GM19328 (cell line): Measurements from ENCODE around the gene TPMT.

Source experiments
- ATAC-seq: cut with Tn5 transposase; IDR thresholded peaks from one replicate; pipeline ENCODE4 v1.9.1; 2021; ENCODE audit warnings: mild to moderate bottlenecking, moderate library complexity; ENCODE audit not compliant: unreplicated experiment

TPMT gene

DNA sequence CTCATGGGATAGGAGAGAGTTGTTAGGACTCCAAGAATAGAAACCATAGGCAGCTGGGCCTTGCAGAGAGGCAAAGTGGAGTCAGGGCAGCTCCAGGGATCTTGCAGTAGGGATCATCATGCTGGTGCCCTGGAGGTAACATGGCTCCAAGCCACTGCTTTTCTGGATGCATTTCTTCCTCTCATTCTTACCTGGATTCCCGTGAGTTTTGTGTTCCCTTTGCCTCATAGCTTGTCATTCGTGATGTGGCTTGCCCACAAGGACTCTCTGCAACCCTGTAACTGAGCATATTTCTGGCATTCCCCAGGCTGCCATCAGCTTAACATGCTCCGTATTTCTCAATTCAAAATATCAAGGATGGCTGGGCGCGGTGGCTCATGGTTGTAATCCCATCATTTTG, 37.7 kb downstream of the TPMT start:
- ATAC-seq = no peak

DNA sequence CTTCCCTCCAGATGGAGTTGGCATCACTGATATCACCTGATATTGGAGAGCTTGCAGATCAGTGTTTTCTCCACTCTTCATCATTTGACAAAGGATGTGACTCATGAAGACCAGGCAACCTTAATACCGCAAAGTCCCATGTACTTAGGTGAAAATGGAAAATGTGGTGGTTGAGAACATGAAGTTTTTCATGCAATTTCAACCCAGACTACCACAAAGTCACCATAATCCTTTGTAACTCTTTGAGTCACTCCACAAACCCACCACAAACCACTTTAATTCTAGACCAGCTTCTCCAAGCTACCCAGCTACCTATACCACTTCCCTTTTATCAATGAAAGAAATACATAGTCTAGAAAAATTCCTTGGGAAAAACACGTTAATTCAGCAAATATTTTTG, 39.5 kb downstream of the TPMT start:
- ATAC-seq = no peak

DNA sequence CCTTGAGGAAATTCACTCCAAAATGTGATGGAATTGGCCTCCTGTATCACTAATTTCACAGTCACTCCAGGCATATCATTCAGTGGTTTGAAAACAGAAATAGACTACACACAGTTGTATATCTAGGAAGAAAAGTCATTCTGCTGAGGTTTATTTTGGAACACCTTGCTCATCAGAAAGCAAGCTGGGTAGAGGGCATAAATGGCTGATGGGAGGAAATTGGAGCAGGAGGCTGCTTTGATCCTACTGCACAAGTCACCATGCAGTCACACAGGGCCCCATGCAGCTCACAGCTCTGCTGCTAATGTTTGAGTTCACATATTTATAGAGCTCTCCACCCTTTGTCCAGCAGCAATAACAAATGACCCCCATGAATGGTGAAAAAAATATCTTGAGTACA, 44.7 kb downstream of the TPMT start:
- ATAC-seq = no peak

DNA sequence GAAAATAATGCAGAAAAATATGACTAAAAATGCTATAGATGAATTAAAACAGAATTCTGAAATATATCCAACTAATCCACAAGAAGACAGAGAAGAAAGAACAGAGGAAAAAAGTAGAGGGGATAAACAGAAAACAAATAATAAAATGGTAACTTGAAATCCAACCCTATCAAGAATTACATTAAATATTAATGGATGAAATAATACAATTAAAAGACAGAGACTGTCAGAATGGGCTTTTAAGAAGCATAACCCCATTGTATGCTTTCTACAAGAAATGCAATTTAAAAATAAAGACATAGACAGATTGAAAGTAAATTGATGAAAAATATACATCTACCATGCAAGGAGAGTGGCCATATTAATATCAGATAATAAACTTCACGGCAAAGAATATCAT, 47.8 kb downstream of the TPMT start:
- ATAC-seq = no peak

DNA sequence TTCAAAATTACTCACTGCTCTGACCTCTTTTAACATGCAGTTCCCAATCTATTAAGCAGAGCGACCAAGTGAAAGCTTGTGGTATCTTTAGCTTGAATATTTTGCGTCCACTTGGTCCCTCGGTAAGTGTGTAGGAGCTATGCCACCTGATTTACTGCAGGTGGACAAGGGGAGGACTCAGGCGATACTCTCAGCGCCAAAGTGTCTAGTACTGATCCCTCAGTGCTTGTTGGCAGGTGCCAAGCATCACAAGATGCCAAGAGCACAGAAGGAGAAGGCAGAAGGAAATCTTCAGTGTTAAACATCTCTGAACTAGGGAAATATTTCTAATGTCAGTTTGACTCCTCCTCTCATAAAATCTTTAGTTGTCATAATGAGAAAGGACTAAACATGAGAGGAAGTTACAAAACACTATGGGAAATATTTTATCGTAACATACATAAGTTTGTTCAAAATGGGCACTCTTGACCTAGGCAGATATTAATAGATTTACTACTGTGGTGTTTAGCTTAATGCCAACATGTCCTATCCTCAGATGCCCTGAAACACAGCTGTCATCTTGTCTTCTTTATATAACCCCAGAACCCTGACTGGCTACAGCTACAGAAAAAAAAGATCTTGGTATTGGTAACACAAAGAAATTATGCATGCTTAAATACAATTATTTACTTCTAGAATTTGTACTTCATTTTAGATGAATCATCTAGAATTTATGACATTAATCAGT, 51.9 kb downstream of the TPMT start:
- no peak for ATAC-seq

DNA sequence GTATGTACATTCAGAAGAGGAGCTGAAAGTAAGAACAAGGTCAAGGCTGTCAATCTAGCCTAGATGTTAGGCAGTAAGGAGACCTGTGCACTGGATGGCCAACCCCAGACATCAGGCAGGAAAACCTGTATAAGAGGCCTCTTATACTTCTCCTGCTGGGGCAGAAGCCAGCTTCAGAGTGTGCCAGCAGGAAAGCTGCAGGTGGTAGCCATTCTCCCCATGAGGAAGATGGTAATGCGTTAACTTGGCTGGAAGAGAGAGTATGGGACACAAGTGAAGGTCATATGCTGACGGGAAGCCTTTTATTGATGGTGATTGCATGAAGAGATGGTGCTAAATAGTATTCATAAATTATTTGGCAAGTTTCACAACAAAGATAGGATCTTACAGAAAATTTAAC, 53.0 kb downstream of the TPMT start:
- no peak for ATAC-seq

DNA sequence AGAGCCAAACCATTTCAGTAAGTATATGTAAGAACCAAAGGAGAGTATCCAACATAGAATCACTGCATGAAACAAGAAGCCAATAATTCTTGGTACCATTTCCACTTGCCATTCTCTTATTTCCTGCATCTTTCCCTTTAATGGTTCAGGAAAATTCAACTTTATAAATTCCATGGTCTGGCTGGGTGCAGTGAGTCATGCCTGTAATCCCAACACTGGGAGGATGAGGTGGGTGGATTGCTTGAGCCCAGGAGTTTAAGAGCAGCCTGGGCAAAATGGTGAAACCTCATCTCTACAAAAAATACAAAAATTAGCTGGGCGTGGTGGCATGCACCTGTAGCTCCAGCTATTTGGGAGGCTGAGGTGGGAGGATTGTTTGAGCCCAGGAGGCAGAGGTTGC, 53.6 kb downstream of the TPMT start:
- ATAC-seq = no peak

DNA sequence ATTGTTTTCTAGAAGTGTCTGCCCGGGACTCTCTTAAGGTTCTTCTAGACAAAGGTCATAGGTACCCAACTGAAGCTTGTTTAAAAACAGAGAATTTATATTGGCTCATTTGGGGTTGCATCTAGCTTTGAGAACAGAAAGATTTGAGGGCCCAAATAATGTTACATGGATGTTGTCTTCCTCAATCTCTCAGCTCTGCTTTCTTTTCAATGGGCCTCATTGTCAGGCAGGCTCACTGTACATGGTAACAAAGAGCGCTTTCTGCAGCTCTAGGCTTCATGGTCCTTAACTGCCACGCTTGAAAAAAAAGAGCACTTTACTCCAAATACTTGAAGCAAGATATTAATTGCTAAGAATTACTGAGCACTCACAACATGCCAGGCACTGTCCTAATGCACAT, 54.6 kb downstream of the TPMT start:
- ATAC-seq = no peak

DNA sequence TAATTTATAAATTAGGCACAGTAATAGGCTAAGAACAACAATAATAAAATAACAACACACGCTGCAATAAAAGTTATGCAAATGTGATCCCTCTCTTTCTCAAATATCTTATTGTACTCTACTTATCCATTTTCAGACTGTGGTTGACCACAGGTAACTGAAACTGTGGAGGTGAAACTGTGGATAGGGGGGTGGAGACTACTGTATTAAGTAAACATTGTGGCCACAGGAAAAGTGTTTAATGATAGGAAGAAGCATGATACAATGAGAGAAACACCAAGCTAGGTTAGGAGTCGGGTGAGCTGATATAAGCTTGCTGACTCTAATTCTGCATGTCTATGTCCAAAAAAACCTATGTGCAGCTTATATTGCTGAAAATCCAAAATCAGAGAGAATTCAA, 55.4 kb downstream of the TPMT start:
- ATAC-seq = no peak

DNA sequence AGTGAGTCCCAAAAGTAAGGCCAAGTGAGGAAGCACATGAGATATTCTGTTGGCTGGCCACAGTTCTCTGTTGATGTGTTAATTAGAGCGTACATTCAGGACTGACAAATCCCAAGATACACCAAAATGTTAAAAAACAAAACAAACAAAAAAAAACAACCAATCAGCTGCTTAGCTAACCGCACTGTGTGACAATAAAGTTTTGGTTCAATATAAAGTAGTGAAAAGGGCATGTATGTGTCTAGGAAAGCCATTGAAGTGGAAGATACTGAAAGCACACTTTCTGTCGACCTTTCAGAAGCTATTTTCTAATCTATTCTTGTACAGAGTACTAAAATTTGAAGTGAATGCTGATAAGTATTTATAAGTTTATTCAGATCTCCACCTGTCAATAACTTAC, 58.5 kb downstream of the TPMT start:
- no peak for ATAC-seq

DNA sequence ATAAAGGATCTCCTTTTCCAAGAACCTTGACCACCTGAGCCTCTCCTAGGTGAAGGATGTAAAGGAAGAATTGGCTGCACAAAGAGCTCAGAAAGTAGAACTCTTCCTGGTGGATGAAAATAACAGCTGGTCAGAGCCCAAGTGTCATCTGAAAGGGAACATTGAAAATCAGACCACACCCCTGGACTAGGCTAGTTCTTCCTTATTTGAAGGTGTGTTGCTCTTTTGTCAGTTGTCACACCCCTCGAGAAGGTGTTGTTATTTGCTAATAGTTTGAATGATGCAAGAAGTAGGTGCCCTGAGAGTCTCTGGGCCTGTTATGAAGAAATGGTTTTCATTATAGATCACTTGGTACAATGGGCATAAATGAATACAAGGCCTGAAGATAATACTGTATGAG, 63.5 kb downstream of the TPMT start:
- no peak for ATAC-seq

DNA sequence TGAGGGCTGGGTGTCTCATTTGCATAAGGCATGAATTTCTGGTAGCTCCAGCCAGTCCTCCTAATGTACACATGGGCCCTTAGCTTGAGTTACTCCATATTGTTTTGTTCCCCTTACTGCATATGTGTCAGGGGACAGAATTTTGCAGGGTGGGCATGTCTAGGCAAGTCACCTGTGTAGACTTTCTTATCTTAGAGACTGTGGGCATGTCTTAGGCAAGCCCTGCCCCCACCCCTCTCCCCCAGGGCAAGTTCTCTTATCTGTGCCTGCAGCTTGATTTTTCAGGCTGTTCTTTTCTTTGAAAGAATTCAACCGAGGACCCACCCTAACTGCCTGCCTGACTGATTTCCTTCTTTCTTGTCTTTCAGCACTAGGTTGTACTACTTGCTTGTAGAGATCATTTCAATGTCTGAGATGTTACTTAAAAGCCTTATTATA, 64.5 kb downstream of the TPMT start:
- ATAC-seq = no peak

DNA sequence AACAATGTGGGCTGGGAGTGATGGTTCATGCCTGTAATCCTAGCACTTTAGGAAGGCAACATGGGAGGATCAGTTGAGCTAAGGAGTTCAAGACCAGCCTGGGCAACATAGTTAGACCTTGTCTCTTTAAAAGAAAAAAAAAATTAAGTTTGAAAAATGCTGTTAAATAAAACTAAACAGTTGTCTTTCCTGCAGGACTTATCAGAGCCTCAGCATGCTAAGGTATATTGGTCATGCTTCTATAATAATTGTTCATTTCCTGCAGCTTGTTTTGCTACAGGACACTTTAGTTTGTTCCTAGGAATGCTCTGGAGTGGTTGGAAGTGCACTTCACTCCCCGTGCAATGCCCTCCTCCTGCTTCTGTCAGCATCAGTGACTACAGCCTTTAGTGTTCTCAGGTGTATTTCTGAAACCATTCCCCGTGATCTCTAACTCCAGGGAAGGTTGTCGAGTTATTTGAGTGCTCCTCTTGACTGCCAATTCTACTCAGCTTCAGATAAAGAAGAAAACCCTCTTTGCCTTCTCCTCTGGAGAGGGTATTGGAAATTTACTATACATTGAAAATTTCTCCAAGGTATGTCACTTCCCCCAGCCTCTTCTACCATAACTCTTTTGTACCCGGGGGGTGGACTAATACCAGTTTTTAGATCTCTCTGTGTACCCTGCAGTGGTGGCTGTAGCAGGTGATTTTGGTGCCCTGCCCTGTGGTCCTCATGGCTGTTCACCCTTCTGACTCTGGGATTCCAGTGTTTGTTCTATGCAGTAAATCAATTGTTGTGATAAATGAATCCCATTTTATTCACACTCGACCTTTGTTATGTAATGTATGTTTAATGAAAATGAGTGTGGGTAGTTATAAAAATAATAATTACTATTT, 66.2 kb downstream of the TPMT start:
- no peak for ATAC-seq

DNA sequence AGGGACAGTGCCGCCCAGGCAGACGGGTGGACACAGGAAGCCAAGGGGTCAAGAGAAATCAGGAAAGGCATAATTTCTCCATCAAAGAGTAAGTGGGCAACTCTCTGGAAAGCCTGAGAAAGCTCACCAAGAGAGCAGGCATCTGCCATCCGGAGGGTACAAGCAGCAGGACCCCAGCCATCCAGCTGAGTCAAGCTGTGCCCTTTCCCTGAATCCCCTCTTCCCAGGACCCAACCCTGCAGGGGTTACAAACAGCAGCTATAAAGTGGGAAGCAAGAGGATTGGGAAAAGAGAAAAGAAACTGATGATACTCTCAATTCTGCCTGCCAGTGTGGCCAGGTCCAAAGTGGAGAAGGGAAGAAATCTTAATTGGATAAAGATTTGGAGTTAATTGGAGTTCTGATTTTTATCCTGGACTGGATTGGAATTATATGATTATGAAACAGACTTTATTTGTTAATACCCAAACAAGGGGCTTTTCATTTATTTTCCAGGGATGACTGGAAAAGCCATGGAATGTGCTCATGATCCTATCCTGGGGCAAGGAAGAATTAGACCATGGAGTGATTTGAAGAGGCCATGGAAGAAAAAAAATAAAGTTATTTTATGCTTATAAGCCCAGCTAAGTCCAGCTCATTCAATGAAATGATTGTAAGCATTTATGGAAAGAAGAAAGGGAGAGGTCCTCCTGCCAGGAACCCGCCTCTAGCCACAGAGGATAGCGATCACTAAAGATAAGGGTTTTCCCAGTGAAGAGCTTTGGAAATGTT, 67.3 kb downstream of the TPMT start:
- no peak for ATAC-seq

DNA sequence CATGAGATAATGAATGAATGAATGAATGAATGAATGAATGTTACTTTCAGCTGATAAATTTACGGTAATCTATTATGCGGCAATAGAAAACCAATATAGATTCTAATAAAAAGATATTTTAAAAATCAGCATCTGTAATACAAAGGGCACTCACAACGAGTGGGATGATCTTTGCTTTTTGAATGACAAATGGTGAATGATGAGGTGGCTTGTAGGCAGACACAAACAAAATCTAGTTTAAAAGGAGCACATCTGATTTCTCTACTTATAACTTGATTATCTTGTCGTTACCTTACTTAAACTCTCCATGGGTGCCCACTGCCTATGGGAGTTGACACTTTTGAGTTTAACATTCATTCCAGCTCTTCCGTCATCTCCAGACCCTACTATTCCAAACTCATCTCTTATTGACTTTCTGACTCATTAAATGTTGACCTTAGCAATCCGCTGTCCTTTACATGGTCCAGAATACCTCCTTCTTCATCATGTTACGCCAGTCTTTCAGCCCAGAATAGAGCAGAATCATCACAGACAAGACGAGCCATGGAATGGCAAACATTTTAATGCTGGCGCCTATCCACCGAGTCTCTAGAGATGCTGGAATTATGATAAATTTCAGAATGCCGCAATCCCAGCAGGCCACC, 73.7 kb downstream of the TPMT start:
- no peak for ATAC-seq

DNA sequence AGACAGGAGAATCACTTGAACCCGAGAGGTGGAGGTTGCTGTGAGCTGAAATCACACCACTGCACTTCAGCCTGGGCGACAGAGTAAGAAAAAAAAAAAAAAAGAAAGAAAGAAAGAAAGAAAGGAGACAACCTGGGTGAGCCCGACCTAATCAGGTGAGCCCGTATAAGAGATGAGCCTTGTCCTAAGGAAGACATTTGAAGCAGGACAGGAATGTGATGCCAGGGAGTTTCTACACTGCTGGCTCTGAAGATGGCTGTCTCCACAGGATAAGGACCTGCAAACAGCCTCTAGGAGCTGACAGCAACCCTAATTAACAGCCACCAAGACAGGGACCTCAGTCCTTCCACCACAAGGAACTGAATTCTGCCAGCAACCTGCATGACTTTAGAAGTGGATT, 74.3 kb downstream of the TPMT start:
- no peak for ATAC-seq

DNA sequence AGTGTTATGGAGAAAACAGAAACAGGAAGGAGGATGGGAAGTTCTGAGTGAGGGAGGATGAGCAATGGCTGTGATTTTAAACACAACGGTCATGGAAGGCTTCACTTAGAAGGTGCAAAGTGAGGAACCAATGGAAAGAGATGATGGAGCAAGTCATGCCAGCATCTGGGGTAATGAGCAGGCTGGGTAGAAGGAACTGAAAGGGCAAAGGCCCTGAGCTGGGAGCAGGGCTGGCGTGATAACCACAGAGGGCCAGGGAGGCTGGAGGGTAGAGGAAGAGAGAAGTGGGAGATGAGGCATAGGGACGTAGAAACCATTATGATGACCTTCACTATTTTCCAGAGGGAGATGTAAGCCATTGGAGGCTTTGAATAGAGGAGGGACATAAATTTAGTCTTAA, 76.0 kb downstream of the TPMT start:
- ATAC-seq = no peak
